Neural cell (in vitro differentiated cells): ENCODE results near the gene PLD5. TPM values are rescaled to one million over a fixed set of nuclear protein-coding genes. Genes with fewer than 3 reads are reported as not detected.

Source experiments
- H2AFZ ChIP-seq: fragments of 200-600, 300-800 bp; sonication (generic), shearing (Covaris generic); 2 replicates; pipeline ENCODE4 v1.6.0; 2014; ENCODE audit warnings: low read depth, mild to moderate bottlenecking, antibody characterized with exemption, low read length, moderate library complexity
- H3F3A ChIP-seq: fragments of 200-600 bp; shearing (Covaris generic); 2 replicates; pipeline ENCODE4 v1.6.1; 2016; ENCODE audit warnings: mild to moderate bottlenecking, moderate library complexity, mixed read lengths, antibody characterized with exemption, low read length; ENCODE audit not compliant: insufficient read depth, poor library complexity, severe bottlenecking
- H3K27ac ChIP-seq: fragments of 200-600, 300-800 bp; sonication (generic), shearing (Covaris generic); 2 replicates; pipeline ENCODE4 v1.5.1; 2014; ENCODE audit warnings: mild to moderate bottlenecking, low read length, moderate library complexity
- H3K27me3 ChIP-seq: fragments of 300-800, 200-600 bp; sonication (generic), shearing (Covaris generic); 2 replicates; pipeline ENCODE4 v1.6.0; 2014; ENCODE audit warnings: mild to moderate bottlenecking, low read depth, low read length, moderate library complexity; ENCODE audit not compliant: insufficient read depth
- H3K36me3 ChIP-seq: fragments of 300-800, 200-600 bp; sonication (generic), shearing (Covaris generic); 2 replicates; pipeline ENCODE4 v1.5.1; 2014; ENCODE audit warnings: mild to moderate bottlenecking, antibody characterized with exemption, low read length, moderate library complexity; ENCODE audit not compliant: insufficient read depth
- H3K4me2 ChIP-seq: fragments of 300-800, 200-600 bp; sonication (generic), shearing (Covaris generic); 2 replicates; pipeline ENCODE4 v1.6.0; 2014; ENCODE audit warnings: mild to moderate bottlenecking, low read length
- H3K4me3 ChIP-seq: fragments of 300-800, 200-600 bp; sonication (generic), shearing (Covaris generic); 2 replicates; pipeline ENCODE4 v1.5.1; 2014; ENCODE audit warnings: mild to moderate bottlenecking, low read length, moderate library complexity
- H3K79me2 ChIP-seq: fragments of 200-600 bp; shearing (Covaris generic); replicated peaks from 2 replicates; pipeline ENCODE4 v1.6.0; 2014; ENCODE audit warnings: mild to moderate bottlenecking, low read length, moderate library complexity; ENCODE audit not compliant: insufficient read depth
- H3K9ac ChIP-seq: fragments of 300-800, 200-600 bp; sonication (generic), shearing (Covaris generic); 2 replicates; pipeline ENCODE4 v1.6.1; 2016; ENCODE audit warnings: mild to moderate bottlenecking, low read length, mixed read lengths
- H3K9me2 ChIP-seq: fragments of 200-600 bp; shearing (Covaris generic); 2 replicates; pipeline ENCODE4 v1.6.1; 2016; ENCODE audit warnings: mild to moderate bottlenecking, low read length, mixed read lengths; ENCODE audit not compliant: insufficient read depth
- H3K9me3 ChIP-seq: fragments of 200-600, 300-800 bp; sonication (generic), shearing (Covaris generic); 2 replicates; pipeline ENCODE4 v1.6.1; 2016; ENCODE audit warnings: mild to moderate bottlenecking, mixed run types, low read length, moderate library complexity, mixed read lengths
- H4K20me1 ChIP-seq: fragments of 200-600 bp; shearing (Covaris generic); 2 replicates; pipeline ENCODE4 v1.6.1; 2016; ENCODE audit warnings: mild to moderate bottlenecking, mixed run types; ENCODE audit not compliant: insufficient read depth
- EP300 ChIP-seq: fragments of 450-650 bp; conservative IDR thresholded peaks from 2 replicates; pipeline ENCODE4 v1.6.1; 2014; ENCODE audit warnings: antibody characterized with exemption, mild to moderate bottlenecking, moderate library complexity; ENCODE audit not compliant: poor library complexity, severe bottlenecking
- EZH2 ChIP-seq: fragments of 200-600, 300-800 bp; shearing (Covaris generic), sonication (generic); IDR thresholded peaks from 2 replicates; pipeline ENCODE4 v1.6.1; 2014; ENCODE audit warnings: antibody characterized with exemption, low read length, borderline replicate concordance, mild to moderate bottlenecking; ENCODE audit not compliant: insufficient read depth, poor library complexity, severe bottlenecking
- MXI1 ChIP-seq: fragments of 450-650 bp; conservative IDR thresholded peaks from 2 replicates; pipeline ENCODE4 v1.6.1; 2014; ENCODE audit warnings: antibody characterized with exemption, mild to moderate bottlenecking; ENCODE audit not compliant: poor library complexity, severe bottlenecking
- POLR2AphosphoS5 ChIP-seq: IDR thresholded peaks from 2 replicates; pipeline ENCODE4 v1.6.1; 2012
- RAD21 ChIP-seq: fragments of 450-650 bp; conservative IDR thresholded peaks from 2 replicates; pipeline ENCODE4 v1.6.1; 2014; ENCODE audit warnings: antibody characterized with exemption, mild to moderate bottlenecking, moderate library complexity
- SMC3 ChIP-seq: fragments of 450-650 bp; conservative IDR thresholded peaks from 2 replicates; pipeline ENCODE4 v1.6.1; 2014; ENCODE audit warnings: antibody characterized with exemption, mild to moderate bottlenecking, moderate library complexity; ENCODE audit not compliant: poor library complexity
- TAF1 ChIP-seq: IDR thresholded peaks from 2 replicates; pipeline ENCODE4 v1.6.1; 2012; ENCODE audit warnings: low read depth
- polyA plus RNA-seq: library from polyadenylated mRNA; depleted of rRNA; stranded (reverse); fragments of >200 nt; gene quantifications from 2 replicates; pipeline ENCODE4 v1.2.3, GENCODE V29; 2014
- TF ChIP-seq, protein P1 (sequence below): fragments of 450-650 bp; IDR thresholded peaks from 2 replicates; pipeline ENCODE4 v1.5.1; 2014; ENCODE audit warnings: antibody characterized with exemption, mild to moderate bottlenecking, moderate library complexity; ENCODE audit not compliant: poor library complexity, severe bottlenecking
- TF ChIP-seq, protein P2 (sequence below): IDR thresholded peaks from 2 replicates; pipeline ENCODE4 v1.6.1; 2012; ENCODE audit warnings: borderline replicate concordance

The PLD5 gene
- polyA plus RNA-seq, 1 donor from 2014 or later = 0.64 TPM

DNA sequence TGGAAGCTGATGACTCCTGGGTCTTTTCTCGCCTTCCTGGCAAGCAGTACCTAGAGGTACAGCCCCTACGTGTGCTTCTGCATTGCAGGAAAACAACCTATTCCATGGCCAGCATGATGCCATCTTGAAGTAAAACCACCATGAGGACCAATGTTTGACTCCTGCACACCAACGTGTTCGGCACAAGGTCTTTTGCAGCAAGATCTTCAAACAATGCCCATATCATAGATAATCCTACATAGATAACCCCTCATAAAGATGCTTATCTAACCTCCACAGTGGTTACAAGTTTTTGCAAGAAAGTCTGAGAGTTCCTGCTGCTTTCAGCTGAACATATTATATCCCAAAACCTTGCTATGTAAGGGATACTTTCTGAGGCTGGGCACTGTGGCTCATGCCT is 384.5 kb downstream of the PLD5 start:
- H3K27ac ChIP-seq = no peak overlapping the region
- H4K20me1 ChIP-seq = no peaks in the 10 kb centered on the region
- no peaks in the 10 kb centered on the region for H3K27me3 ChIP-seq
- no peaks in the 10 kb centered on the region for H3K79me2 ChIP-seq
- H2AFZ ChIP-seq = no peak overlapping the region
- H3K9me2 ChIP-seq = no peaks in the 10 kb centered on the region
- H3K4me2 ChIP-seq = no peak overlapping the region
- no peak overlapping the region for H3K4me3 ChIP-seq
- H3F3A ChIP-seq = no peaks in the 10 kb centered on the region
- no peaks in the 10 kb centered on the region for H3K36me3 ChIP-seq
- no peak overlapping the region for H3K9ac ChIP-seq
- no peak for TF ChIP-seq SMC3
- H3K9me3 ChIP-seq = no peaks in the 10 kb centered on the region

DNA sequence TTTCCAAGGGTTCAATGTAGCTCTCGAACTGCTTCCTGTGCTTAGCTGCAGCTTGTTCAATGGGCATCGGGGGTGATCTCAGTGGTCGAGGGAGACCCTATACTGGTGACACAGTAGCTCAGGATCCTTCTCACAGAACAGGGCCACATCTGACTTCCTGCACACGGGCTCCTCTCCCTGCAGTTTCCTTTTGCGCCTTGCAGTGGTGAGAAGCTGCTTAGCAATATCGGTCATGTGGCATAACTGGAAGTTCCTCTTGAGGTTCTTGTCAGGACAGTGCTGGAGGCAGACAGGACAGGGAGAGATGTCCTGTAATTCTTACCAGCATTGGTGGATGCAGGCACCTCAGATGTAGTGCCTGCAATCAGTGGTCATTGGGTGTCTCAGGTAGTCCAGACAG is 385.1 kb downstream of the PLD5 start:
- H3K9me3 ChIP-seq = no peaks in the 10 kb centered on the region
- no peak overlapping the region for H3K4me2 ChIP-seq
- no peak overlapping the region for H2AFZ ChIP-seq
- H3F3A ChIP-seq = no peaks in the 10 kb centered on the region
- no peaks in the 10 kb centered on the region for H3K27me3 ChIP-seq
- H3K9ac ChIP-seq = no peak overlapping the region
- no peaks in the 10 kb centered on the region for H3K36me3 ChIP-seq
- TF ChIP-seq MXI1 (no peak), POLR2AphosphoS5 (no peak), EZH2 (no peak), RAD21 (no peak), EP300 (no peak), TAF1 (no peak), SMC3 (no peak)
- TF ChIP-seq, protein P1, sequence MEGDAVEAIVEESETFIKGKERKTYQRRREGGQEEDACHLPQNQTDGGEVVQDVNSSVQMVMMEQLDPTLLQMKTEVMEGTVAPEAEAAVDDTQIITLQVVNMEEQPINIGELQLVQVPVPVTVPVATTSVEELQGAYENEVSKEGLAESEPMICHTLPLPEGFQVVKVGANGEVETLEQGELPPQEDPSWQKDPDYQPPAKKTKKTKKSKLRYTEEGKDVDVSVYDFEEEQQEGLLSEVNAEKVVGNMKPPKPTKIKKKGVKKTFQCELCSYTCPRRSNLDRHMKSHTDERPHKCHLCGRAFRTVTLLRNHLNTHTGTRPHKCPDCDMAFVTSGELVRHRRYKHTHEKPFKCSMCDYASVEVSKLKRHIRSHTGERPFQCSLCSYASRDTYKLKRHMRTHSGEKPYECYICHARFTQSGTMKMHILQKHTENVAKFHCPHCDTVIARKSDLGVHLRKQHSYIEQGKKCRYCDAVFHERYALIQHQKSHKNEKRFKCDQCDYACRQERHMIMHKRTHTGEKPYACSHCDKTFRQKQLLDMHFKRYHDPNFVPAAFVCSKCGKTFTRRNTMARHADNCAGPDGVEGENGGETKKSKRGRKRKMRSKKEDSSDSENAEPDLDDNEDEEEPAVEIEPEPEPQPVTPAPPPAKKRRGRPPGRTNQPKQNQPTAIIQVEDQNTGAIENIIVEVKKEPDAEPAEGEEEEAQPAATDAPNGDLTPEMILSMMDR = no peak
- TF ChIP-seq, protein P2, sequence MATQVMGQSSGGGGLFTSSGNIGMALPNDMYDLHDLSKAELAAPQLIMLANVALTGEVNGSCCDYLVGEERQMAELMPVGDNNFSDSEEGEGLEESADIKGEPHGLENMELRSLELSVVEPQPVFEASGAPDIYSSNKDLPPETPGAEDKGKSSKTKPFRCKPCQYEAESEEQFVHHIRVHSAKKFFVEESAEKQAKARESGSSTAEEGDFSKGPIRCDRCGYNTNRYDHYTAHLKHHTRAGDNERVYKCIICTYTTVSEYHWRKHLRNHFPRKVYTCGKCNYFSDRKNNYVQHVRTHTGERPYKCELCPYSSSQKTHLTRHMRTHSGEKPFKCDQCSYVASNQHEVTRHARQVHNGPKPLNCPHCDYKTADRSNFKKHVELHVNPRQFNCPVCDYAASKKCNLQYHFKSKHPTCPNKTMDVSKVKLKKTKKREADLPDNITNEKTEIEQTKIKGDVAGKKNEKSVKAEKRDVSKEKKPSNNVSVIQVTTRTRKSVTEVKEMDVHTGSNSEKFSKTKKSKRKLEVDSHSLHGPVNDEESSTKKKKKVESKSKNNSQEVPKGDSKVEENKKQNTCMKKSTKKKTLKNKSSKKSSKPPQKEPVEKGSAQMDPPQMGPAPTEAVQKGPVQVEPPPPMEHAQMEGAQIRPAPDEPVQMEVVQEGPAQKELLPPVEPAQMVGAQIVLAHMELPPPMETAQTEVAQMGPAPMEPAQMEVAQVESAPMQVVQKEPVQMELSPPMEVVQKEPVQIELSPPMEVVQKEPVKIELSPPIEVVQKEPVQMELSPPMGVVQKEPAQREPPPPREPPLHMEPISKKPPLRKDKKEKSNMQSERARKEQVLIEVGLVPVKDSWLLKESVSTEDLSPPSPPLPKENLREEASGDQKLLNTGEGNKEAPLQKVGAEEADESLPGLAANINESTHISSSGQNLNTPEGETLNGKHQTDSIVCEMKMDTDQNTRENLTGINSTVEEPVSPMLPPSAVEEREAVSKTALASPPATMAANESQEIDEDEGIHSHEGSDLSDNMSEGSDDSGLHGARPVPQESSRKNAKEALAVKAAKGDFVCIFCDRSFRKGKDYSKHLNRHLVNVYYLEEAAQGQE = no peak
- H3K4me3 ChIP-seq = no peak overlapping the region
- no peaks in the 10 kb centered on the region for H3K9me2 ChIP-seq
- H3K79me2 ChIP-seq = no peaks in the 10 kb centered on the region
- H4K20me1 ChIP-seq = no peaks in the 10 kb centered on the region
- no peak overlapping the region for H3K27ac ChIP-seq

DNA sequence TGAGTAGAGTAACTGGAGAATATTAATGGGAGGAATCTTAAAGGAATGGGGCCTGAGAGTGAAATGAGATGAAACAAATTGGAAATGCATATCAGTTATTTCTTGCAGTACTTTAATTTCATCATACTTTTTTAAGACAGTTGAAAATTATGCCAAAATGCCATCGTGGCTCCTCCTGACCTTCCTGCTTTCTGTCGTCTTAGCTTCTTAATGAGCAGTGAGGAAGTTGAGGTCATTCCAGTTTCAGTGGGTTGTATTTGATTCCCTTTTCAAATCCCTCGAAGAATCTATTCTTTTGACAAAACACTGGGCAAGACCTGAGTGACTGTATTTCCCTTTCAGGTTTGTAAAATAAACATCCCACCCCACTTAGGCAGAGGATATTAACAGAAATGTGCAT is 390.7 kb downstream of the PLD5 start:
- Histone ChIP-seq H3K27ac (no peak overlapping the region), H4K20me1 (no peaks in the 10 kb centered on the region), H3K4me3 (no peak overlapping the region), H3K9me3 (no peaks in the 10 kb centered on the region), H3K36me3 (no peaks in the 10 kb centered on the region), H3K9me2 (no peaks in the 10 kb centered on the region), H3F3A (no peaks in the 10 kb centered on the region), H3K27me3 (no peaks in the 10 kb centered on the region), H3K9ac (no peak overlapping the region), H3K4me2 (no peak overlapping the region), H2AFZ (no peak overlapping the region), H3K79me2 (no peaks in the 10 kb centered on the region)
- TF ChIP-seq EP300 (no peak), POLR2AphosphoS5 (no peak), TAF1 (no peak), EZH2 (no peak), RAD21 (no peak), MXI1 (no peak), SMC3 (no peak)
- TF ChIP-seq, protein P1 = no peak
- TF ChIP-seq, protein P2 = no peak
